Measurements from ENCODE around the gene TMOD3.

The TMOD3 gene

GRCh38 chr15:51908316-51908715 lies 78.9 kb downstream of the TMOD3 start:
- no peaks in the 10 kb centered on the region for H3K27me3 ChIP-seq (ENCODE audit: control insufficient read depth in 3 of 3, insufficient read depth in 3 of 3, low read depth in 1 of 3, low read length in 3 of 3)
- no peak overlapping the region for H2AFZ ChIP-seq (ENCODE audit: low read length)
- H3K27ac ChIP-seq (replicated peaks; ENCODE audit: low read length), result no peak overlapping the region
- H3K79me1 ChIP-seq (ENCODE audit: low read depth, low read length), result no peaks in the 10 kb centered on the region
- H4K8ac ChIP-seq (ENCODE audit: low read depth, low read length), result no peak overlapping the region
- H3K9ac ChIP-seq (ENCODE audit: low read depth, low read length, poor library complexity), result no peak overlapping the region
- no peak overlapping the region for H3K4me2 ChIP-seq (ENCODE audit: insufficient read depth, low read length, poor library complexity, severe bottlenecking)
- H3K4me1 ChIP-seq (ENCODE audit: control insufficient read depth in 2 of 2, insufficient read depth in 1 of 2, low read depth in 1 of 2, low read length in 2 of 2), result no peaks in the 10 kb centered on the region
- no CpG with 5 or more reads among the region's 1 CpG for WGBS, 2 donors (ENCODE audit: extremely low coverage in 2 of 2, insufficient read length in 2 of 2, insufficient replicate concordance in 1 of 2)
- H3K4me3 ChIP-seq (ENCODE audit: low read length in 2 of 2), result no peak overlapping the region
- H2BK15ac ChIP-seq (ENCODE audit: low read length), result no peak overlapping the region
- no peak overlapping the region for H3K18ac ChIP-seq (ENCODE audit: low read length)
- no peak overlapping the region for H3K23ac ChIP-seq (ENCODE audit: low read depth, low read length, poor library complexity)
- H3K4ac ChIP-seq (ENCODE audit: low read length), result no peak overlapping the region
- no peak overlapping the region for H2BK5ac ChIP-seq (ENCODE audit: low read length)
- DNase-seq (ENCODE audit: low spot score), result no peak
- no peaks in the 10 kb centered on the region for H3K9me3 ChIP-seq (replicated peaks in 1 of 2; ENCODE audit: control insufficient read depth in 2 of 2, insufficient read depth in 1 of 2, low read depth in 1 of 2, low read length in 2 of 2)
- H2BK12ac ChIP-seq (ENCODE audit: low read length), result no peak overlapping the region
- H2AK5ac ChIP-seq (ENCODE audit: low read depth, low read length), result no peak overlapping the region
- H3K36me3 ChIP-seq (replicated peaks in 1 of 2; ENCODE audit: control insufficient read depth in 2 of 2, insufficient read depth in 2 of 2, low read length in 2 of 2), result peaks cover 0 to 58% of the 10 kb centered on the region in 2 donors
- no peak overlapping the region for H4K91ac ChIP-seq (ENCODE audit: low read depth, low read length, poor library complexity)
- H3K14ac ChIP-seq (ENCODE audit: low read length), result no peak overlapping the region
- no peak overlapping the region for H2BK120ac ChIP-seq (ENCODE audit: low read depth, low read length)

GRCh38 chr15:51909584-51909983 lies 80.1 kb downstream of the TMOD3 start:
- no peak for DNase-seq (ENCODE audit: low spot score)
- H3K27ac ChIP-seq (replicated peaks; ENCODE audit: low read length), result no peak overlapping the region
- no peak overlapping the region for H2AK5ac ChIP-seq (ENCODE audit: low read depth, low read length)
- no peaks in the 10 kb centered on the region for H3K27me3 ChIP-seq (ENCODE audit: control insufficient read depth in 3 of 3, insufficient read depth in 3 of 3, low read depth in 1 of 3, low read length in 3 of 3)
- H2AFZ ChIP-seq (ENCODE audit: low read length), result no peak overlapping the region
- H2BK12ac ChIP-seq (ENCODE audit: low read length), result no peak overlapping the region
- H4K8ac ChIP-seq (ENCODE audit: low read depth, low read length), result no peak overlapping the region
- no peaks in the 10 kb centered on the region for H3K9me3 ChIP-seq (replicated peaks in 1 of 2; ENCODE audit: control insufficient read depth in 2 of 2, insufficient read depth in 1 of 2, low read depth in 1 of 2, low read length in 2 of 2)
- no peaks in the 10 kb centered on the region for H3K4me1 ChIP-seq (ENCODE audit: control insufficient read depth in 2 of 2, insufficient read depth in 1 of 2, low read depth in 1 of 2, low read length in 2 of 2)
- no peak overlapping the region for H2BK15ac ChIP-seq (ENCODE audit: low read length)
- no peak overlapping the region for H2BK5ac ChIP-seq (ENCODE audit: low read length)
- H3K4me2 ChIP-seq (ENCODE audit: insufficient read depth, low read length, poor library complexity, severe bottlenecking), result no peak overlapping the region
- H3K79me1 ChIP-seq (ENCODE audit: low read depth, low read length), result no peaks in the 10 kb centered on the region
- H3K36me3 ChIP-seq (replicated peaks in 1 of 2; ENCODE audit: control insufficient read depth in 2 of 2, insufficient read depth in 2 of 2, low read length in 2 of 2), result peaks cover 0 to 48% of the 10 kb centered on the region in 2 donors
- H2BK120ac ChIP-seq (ENCODE audit: low read depth, low read length), result no peak overlapping the region
- no peak overlapping the region for H3K4ac ChIP-seq (ENCODE audit: low read length)
- no peak overlapping the region for H4K91ac ChIP-seq (ENCODE audit: low read depth, low read length, poor library complexity)
- H3K9ac ChIP-seq (ENCODE audit: low read depth, low read length, poor library complexity), result no peak overlapping the region
- H3K23ac ChIP-seq (ENCODE audit: low read depth, low read length, poor library complexity), result no peak overlapping the region
- no CpG with 5 or more reads among the region's 2 CpGs for WGBS, 2 donors (ENCODE audit: extremely low coverage in 2 of 2, insufficient read length in 2 of 2, insufficient replicate concordance in 1 of 2)
- H3K4me3 ChIP-seq (ENCODE audit: low read length in 2 of 2), result no peak overlapping the region
- no peak overlapping the region for H3K14ac ChIP-seq (ENCODE audit: low read length)
- H3K18ac ChIP-seq (ENCODE audit: low read length), result no peak overlapping the region

GRCh38 chr15:51912528-51912927 lies 83.1 kb downstream of the TMOD3 start:
- Histone ChIP-seq H2BK15ac (ENCODE audit: low read length) (no peak overlapping the region), H2BK5ac (ENCODE audit: low read length) (no peak overlapping the region), H3K23ac (ENCODE audit: low read depth, low read length, poor library complexity) (no peak overlapping the region), H2AFZ (ENCODE audit: low read length) (no peak overlapping the region), H3K4me2 (ENCODE audit: insufficient read depth, low read length, poor library complexity, severe bottlenecking) (no peak overlapping the region), H3K4me1 (ENCODE audit: control insufficient read depth in 2 of 2, insufficient read depth in 1 of 2, low read depth in 1 of 2, low read length in 2 of 2) (no peaks in the 10 kb centered on the region), H3K18ac (ENCODE audit: low read length) (no peak overlapping the region), H3K9ac (ENCODE audit: low read depth, low read length, poor library complexity) (no peak overlapping the region), H3K14ac (ENCODE audit: low read length) (no peak overlapping the region), H3K36me3 (replicated peaks in 1 of 2; ENCODE audit: control insufficient read depth in 2 of 2, insufficient read depth in 2 of 2, low read length in 2 of 2) (peaks cover 0 to 45% of the 10 kb centered on the region in 2 donors), H3K27ac (replicated peaks; ENCODE audit: low read length) (no peak overlapping the region), H2BK12ac (ENCODE audit: low read length) (no peak overlapping the region), H2BK120ac (ENCODE audit: low read depth, low read length) (no peak overlapping the region), H4K91ac (ENCODE audit: low read depth, low read length, poor library complexity) (no peak overlapping the region), H2AK5ac (ENCODE audit: low read depth, low read length) (no peak overlapping the region), H3K9me3 (replicated peaks in 1 of 2; ENCODE audit: control insufficient read depth in 2 of 2, insufficient read depth in 1 of 2, low read depth in 1 of 2, low read length in 2 of 2) (no peaks in the 10 kb centered on the region), H4K8ac (ENCODE audit: low read depth, low read length) (no peak overlapping the region), H3K27me3 (ENCODE audit: control insufficient read depth in 3 of 3, insufficient read depth in 3 of 3, low read depth in 1 of 3, low read length in 3 of 3) (no peaks in the 10 kb centered on the region), H3K79me1 (ENCODE audit: low read depth, low read length) (no peaks in the 10 kb centered on the region), H3K4me3 (ENCODE audit: low read length in 2 of 2) (no peak overlapping the region), H3K4ac (ENCODE audit: low read length) (no peak overlapping the region)
- no peak for DNase-seq (ENCODE audit: low spot score)
- WGBS, 2 donors (ENCODE audit: extremely low coverage in 2 of 2, insufficient read length in 2 of 2, insufficient replicate concordance in 1 of 2), result no CpG with 5 or more reads among the region's 3 CpGs

- no peak overlapping the region for H3K4ac ChIP-seq (ENCODE audit: low read length)
- peaks cover 0 to 52% of the 10 kb centered on the region in 2 donors for H3K36me3 ChIP-seq (replicated peaks in 1 of 2; ENCODE audit: control insufficient read depth in 2 of 2, insufficient read depth in 2 of 2, low read length in 2 of 2)
- no peaks in the 10 kb centered on the region for H3K27me3 ChIP-seq (ENCODE audit: control insufficient read depth in 3 of 3, insufficient read depth in 3 of 3, low read depth in 1 of 3, low read length in 3 of 3)
- no peak overlapping the region for H3K4me2 ChIP-seq (ENCODE audit: insufficient read depth, low read length, poor library complexity, severe bottlenecking)
- H3K4me1 ChIP-seq (ENCODE audit: control insufficient read depth in 2 of 2, insufficient read depth in 1 of 2, low read depth in 1 of 2, low read length in 2 of 2), result no peaks in the 10 kb centered on the region
- H2BK15ac ChIP-seq (ENCODE audit: low read length), result no peak overlapping the region
- no peak overlapping the region for H3K27ac ChIP-seq (replicated peaks; ENCODE audit: low read length)
- no peak overlapping the region for H2AK5ac ChIP-seq (ENCODE audit: low read depth, low read length)
- no peak overlapping the region for H4K91ac ChIP-seq (ENCODE audit: low read depth, low read length, poor library complexity)
- no peak overlapping the region for H3K14ac ChIP-seq (ENCODE audit: low read length)
- WGBS, 2 donors (ENCODE audit: extremely low coverage in 2 of 2, insufficient read length in 2 of 2, insufficient replicate concordance in 1 of 2), result no CpG with 5 or more reads among the region's 2 CpGs
- no peak overlapping the region for H2AFZ ChIP-seq (ENCODE audit: low read length)
- H3K18ac ChIP-seq (ENCODE audit: low read length), result no peak overlapping the region
- no peak overlapping the region for H3K4me3 ChIP-seq (ENCODE audit: low read length in 2 of 2)
- H2BK12ac ChIP-seq (ENCODE audit: low read length), result no peak overlapping the region
- no peaks in the 10 kb centered on the region for H3K9me3 ChIP-seq (replicated peaks in 1 of 2; ENCODE audit: control insufficient read depth in 2 of 2, insufficient read depth in 1 of 2, low read depth in 1 of 2, low read length in 2 of 2)
- no peak overlapping the region for H2BK120ac ChIP-seq (ENCODE audit: low read depth, low read length)
- H3K9ac ChIP-seq (ENCODE audit: low read depth, low read length, poor library complexity), result no peak overlapping the region
- DNase-seq (ENCODE audit: low spot score), result no peak
- no peak overlapping the region for H4K8ac ChIP-seq (ENCODE audit: low read depth, low read length)
- no peak overlapping the region for H2BK5ac ChIP-seq (ENCODE audit: low read length)
- no peaks in the 10 kb centered on the region for H3K79me1 ChIP-seq (ENCODE audit: low read depth, low read length)
- H3K23ac ChIP-seq (ENCODE audit: low read depth, low read length, poor library complexity), result no peak overlapping the region
Measured at GRCh38 chr15:51917493-51917892, 88.0 kb downstream of the TMOD3 start.

Measured in neuronal stem cell (in vitro differentiated cells).